ENCODE measurements around the gene CTAGE9. TPM values are rescaled to one million over a fixed set of nuclear protein-coding genes. Genes with fewer than 3 reads are reported as not detected.
"Not testable (repeated sequence)": the region's sequence is repeated elsewhere in the genome, so short reads cannot be mapped to it uniquely, and the experiment has no call there.

Gene CTAGE9
- total RNA-seq (10 to 100 TPM in 1 of 2 donors, 1 to 10 TPM in 1; 3.7 to 10.3 TPM), polyA plus RNA-seq (ENCODE audit: insufficient read depth, low read depth, low replicate concordance) (6.6 TPM)
- long read RNA-seq, donor 1, result 0 reads
- long read RNA-seq, donor 2, result 0 reads

DNA sequence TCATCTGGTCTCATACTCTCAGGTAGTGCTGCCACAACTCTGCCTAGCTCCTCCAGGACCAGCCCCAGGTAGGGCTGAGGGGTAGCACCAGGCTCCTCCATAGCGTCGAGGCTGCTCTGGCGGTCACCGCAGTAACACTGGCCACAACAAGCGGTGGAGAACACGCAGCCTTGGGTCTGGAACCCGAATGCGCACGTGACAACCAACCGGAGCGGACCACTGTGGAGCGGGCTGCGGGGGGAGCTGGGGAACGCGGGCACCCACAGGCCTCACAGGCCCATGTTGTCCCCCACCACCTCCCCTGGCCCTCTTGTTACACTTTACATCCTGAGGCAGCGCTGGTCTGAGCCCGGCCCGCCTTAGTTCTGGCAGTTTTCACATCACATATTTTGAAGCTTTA lies at the start of gene CTAGE9:
Gene CTAGE9, minus strand, starts transcription at position 101 of the 400 bp plus-strand sequence. Its CDS starts 0 bp downstream, at position 101.
- DNase-seq; H3K4me3 ChIP-seq; H3K27ac ChIP-seq; H3K9me3 ChIP-seq; H3K36me3 ChIP-seq (ENCODE audit: low read depth, missing control alignments); H3K4me1 ChIP-seq; H3K27me3 ChIP-seq; intact Hi-C loops (cut with DNase I; ENCODE audit: low total_unique reads): not testable (repeated sequence)
- 65 to 81% methylated on average over 5 to 7 of the region's 18 CpGs for WGBS, 2 donors

- H3K4me1 ChIP-seq, result no peaks in the 10 kb centered on the region
- H3K36me3 ChIP-seq (ENCODE audit: low read depth, missing control alignments), result no peaks in the 10 kb centered on the region
- intact Hi-C loops (cut with DNase I; ENCODE audit: low total_unique reads), result no loop called here
- H3K27ac ChIP-seq, result no peak overlapping the region
- DNase-seq, result no peak
- no peaks in the 10 kb centered on the region for H3K27me3 ChIP-seq
- WGBS, 2 donors, result 88 to 91% methylated on average over 4 of the region's 4 CpGs
- no peaks in the 10 kb centered on the region for H3K9me3 ChIP-seq
- H3K4me3 ChIP-seq, result no peak overlapping the region
- TF ChIP-seq POLR2A (IDR thresholded peaks at IDR 0.05), result no peak
- TF ChIP-seq CTCF (IDR thresholded peaks at IDR 0.05), result no peak
Measured at GRCh38 chr6:131758920-131759319, 48.1 kb upstream of the CTAGE9 start.

DNA sequence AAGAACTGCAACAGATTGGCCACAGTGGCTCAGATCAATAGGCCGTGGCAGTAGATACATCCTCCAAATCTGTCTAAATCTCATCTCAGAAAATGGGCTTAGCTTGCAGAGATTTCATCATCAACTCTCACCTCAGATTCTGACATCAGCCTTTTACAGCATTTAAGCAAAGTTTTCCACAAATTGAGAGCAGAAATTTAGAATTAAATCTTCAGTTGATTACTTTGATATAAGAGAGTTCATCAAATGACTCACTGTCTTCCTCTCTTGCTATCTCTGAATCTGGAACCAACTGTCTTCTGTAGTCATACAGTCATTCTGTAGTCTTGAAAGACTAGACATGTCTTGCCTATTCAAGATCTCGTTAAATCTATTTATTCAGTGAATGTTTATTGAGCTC lies 45.2 kb upstream of the CTAGE9 start:
- Histone ChIP-seq H3K4me3 (no peak overlapping the region), H3K27ac (no peak overlapping the region), H3K4me1 (no peaks in the 10 kb centered on the region), H3K36me3 (ENCODE audit: low read depth, missing control alignments) (no peaks in the 10 kb centered on the region), H3K9me3 (no peaks in the 10 kb centered on the region), H3K27me3 (no peaks in the 10 kb centered on the region)
- DNase-seq, result no peak
- no peak for TF ChIP-seq POLR2A (IDR thresholded peaks at IDR 0.05)
- no peak for TF ChIP-seq CTCF (IDR thresholded peaks at IDR 0.05)
- 76 to 95% methylated on average over 2 of the region's 2 CpGs for WGBS, 2 donors
- intact Hi-C loops (cut with DNase I; ENCODE audit: low total_unique reads), result no loop called here

DNA sequence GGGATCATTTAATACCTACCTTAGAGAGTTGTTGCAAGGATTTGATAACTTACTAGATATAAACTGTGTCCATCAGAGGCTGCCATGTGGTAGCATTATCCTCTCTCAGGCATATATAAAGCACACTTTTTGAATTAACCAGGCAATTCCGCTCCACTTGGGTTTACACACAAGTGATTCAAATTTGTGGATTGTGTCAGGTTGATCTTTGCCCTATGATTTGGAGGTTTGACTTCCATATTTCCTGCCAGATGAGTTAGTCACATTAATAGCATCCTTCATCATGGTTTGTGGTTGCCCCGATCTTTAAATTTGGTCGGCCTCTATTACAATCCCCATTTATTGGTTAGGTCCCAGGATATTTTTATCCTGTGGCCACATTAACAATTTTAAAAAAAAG lies 44.8 kb upstream of the CTAGE9 start:
- no peaks in the 10 kb centered on the region for H3K4me1 ChIP-seq
- no peak for DNase-seq
- H3K27ac ChIP-seq, result no peak overlapping the region
- H3K9me3 ChIP-seq, result no peaks in the 10 kb centered on the region
- intact Hi-C loops (cut with DNase I; ENCODE audit: low total_unique reads), result no loop called here
- no peak for TF ChIP-seq POLR2A (IDR thresholded peaks at IDR 0.05)
- TF ChIP-seq CTCF (IDR thresholded peaks at IDR 0.05), result no peak
- H3K27me3 ChIP-seq, result no peaks in the 10 kb centered on the region
- no peaks in the 10 kb centered on the region for H3K36me3 ChIP-seq (ENCODE audit: low read depth, missing control alignments)
- H3K4me3 ChIP-seq, result no peak overlapping the region
- 87 to 98% methylated on average over 3 of the region's 3 CpGs for WGBS, 2 donors

DNA sequence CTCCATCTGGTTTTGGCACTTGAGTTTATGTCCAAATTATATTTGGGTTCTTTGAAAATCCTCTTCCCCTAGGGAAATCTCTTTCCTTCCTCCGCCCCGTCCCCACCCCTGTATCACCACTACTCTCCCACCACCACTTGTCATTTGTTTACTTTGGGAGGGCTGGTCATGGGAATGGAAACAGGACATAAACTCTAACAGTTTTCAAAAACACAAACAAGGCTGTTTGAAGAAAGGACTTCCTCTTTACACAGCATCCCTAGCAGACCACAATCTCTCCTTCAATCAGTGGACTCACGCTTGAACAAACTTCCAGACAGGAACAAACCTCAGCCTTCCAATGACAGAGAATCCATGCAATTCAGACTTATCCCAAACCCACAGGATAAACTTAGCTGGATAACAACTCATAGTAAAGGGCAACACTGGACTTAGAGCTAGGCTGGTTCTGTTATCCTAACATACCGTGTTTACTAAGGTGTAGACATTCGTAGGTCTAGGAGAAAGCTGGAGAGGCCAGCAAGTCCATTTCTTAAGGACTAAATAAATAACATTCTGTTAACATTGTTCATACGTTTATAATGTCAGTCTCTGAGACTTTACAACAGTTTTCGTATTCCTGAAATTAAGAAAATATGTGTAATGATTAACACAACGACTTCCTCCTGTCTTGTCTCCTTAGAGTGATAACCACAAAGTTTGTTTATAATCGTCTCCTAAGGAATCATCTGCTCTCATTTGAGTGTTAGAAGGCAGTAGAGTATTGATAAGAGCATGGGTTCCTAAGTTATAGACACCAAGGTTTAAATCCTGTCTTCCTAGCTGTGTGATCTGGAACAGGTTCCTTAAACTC lies 44.1 kb upstream of the CTAGE9 start:
- no peak overlapping the region for H3K27ac ChIP-seq
- H3K27me3 ChIP-seq, result no peaks in the 10 kb centered on the region
- H3K36me3 ChIP-seq (ENCODE audit: low read depth, missing control alignments), result no peaks in the 10 kb centered on the region
- DNase-seq, result no peak
- intact Hi-C loops (cut with DNase I; ENCODE audit: low total_unique reads), result no loop called here
- H3K9me3 ChIP-seq, result no peaks in the 10 kb centered on the region
- no peaks in the 10 kb centered on the region for H3K4me1 ChIP-seq
- no peak for TF ChIP-seq POLR2A (IDR thresholded peaks at IDR 0.05)
- TF ChIP-seq CTCF (IDR thresholded peaks at IDR 0.05), result no peak
- no peak overlapping the region for H3K4me3 ChIP-seq
- 75 to 79% methylated on average over 9 of the region's 9 CpGs for WGBS, 2 donors

Measured in testis (tissue), 5 donors.